ENCODE results near the gene KCNG2. TPM values are rescaled to one million over a fixed set of nuclear protein-coding genes. Genes with fewer than 3 reads are reported as not detected.

Gene KCNG2
- total and polyA plus RNA-seq, 12 donors: 0.16 to 0.79 (median 0.24) TPM; not detected in 7

- no peak overlapping the region for H3K27ac ChIP-seq
- 70 to 75% methylated on average over 31 of the region's 31 CpGs for WGBS, 2 donors
- no peak for TF ChIP-seq CTCF (IDR thresholded peaks at IDR 0.05)
- no peaks in the 10 kb centered on the region for H3K27me3 ChIP-seq
- no peak overlapping the region for H3K4me3 ChIP-seq
- DNase-seq (no peak), ATAC-seq (peak in 2 of 8 donors; percentile 3 to 33)
- no peaks in the 10 kb centered on the region for H3K9me3 ChIP-seq
- intact Hi-C loops (cut with DNase I): loop anchor here in 1 of 10 donors (10.0 kb wide), 1 partner anchor 92 kb away; the partner anchor contains the start of gene RBFA
- H3K36me3 ChIP-seq: peaks cover 0 to 71% (median 18%) of the 10 kb centered on the region in 9 donors
- H3K4me1 ChIP-seq: peaks cover 11 to 83% (median 35%) of the 10 kb centered on the region in 9 donors
These were observed 145.3 kb downstream of the KCNG2 start for GRCh38 chr18:79942786-79943607.

- peaks cover 11 to 84% (median 42%) of the 10 kb centered on the region in 9 donors for H3K4me1 ChIP-seq
- no peak overlapping the region for H3K27ac ChIP-seq
- H3K27me3 ChIP-seq: no peaks in the 10 kb centered on the region
- no peak overlapping the region for H3K4me3 ChIP-seq
- peaks cover 0 to 71% (median 18%) of the 10 kb centered on the region in 9 donors for H3K36me3 ChIP-seq
- no peaks in the 10 kb centered on the region for H3K9me3 ChIP-seq
- ATAC-seq (peak in 1 of 8 donors; percentile 21), DNase-seq (no peak)
- no peak for TF ChIP-seq CTCF (IDR thresholded peaks at IDR 0.05)
- intact Hi-C loops (cut with DNase I): loop anchor here in 1 of 10 donors (10.0 kb wide), 1 partner anchor 91 kb away; the partner anchor contains the start of gene RBFA
- 96% methylated on average over 20 of the region's 20 CpGs for WGBS, 2 donors
These were observed 145.9 kb downstream of the KCNG2 start for GRCh38 chr18:79943608-79944125.

GRCh38 chr18:79944126-79944731, 146.5 kb downstream of the KCNG2 start:
- Histone ChIP-seq H3K27ac (no peak overlapping the region), H3K27me3 (no peaks in the 10 kb centered on the region), H3K4me3 (no peak overlapping the region), H3K4me1 (peaks cover 12 to 84% (median 48%) of the 10 kb centered on the region in 9 donors), H3K36me3 (peaks cover 0 to 71% (median 18%) of the 10 kb centered on the region in 9 donors), H3K9me3 (no peaks in the 10 kb centered on the region)
- 65 to 66% methylated on average over 11 of the region's 11 CpGs for WGBS, 2 donors
- intact Hi-C loops (cut with DNase I): loop anchor here in 1 of 10 donors (10.0 kb wide), 1 partner anchor 91 kb away; the partner anchor contains the start of gene RBFA
- ATAC-seq (peak in 4 of 8 donors; percentile 5 to 21 (median 20)), DNase-seq (no peak)
- TF ChIP-seq CTCF (IDR thresholded peaks at IDR 0.05): no peak

- H3K4me1 ChIP-seq: peaks cover 10 to 86% (median 52%) of the 10 kb centered on the region in 9 donors
- H3K27me3 ChIP-seq: no peaks in the 10 kb centered on the region
- ATAC-seq (no peak), DNase-seq (no peak)
- 74 to 86% methylated on average over 3 of the region's 3 CpGs for WGBS, 2 donors
- intact Hi-C loops (cut with DNase I): loop anchor here in 1 of 10 donors (10.0 kb wide), 1 partner anchor 90 kb away; the partner anchor contains the start of gene RBFA
- H3K27ac ChIP-seq: no peak overlapping the region
- peaks cover 0 to 70% (median 18%) of the 10 kb centered on the region in 9 donors for H3K36me3 ChIP-seq
- H3K4me3 ChIP-seq: no peak overlapping the region
- no peak for TF ChIP-seq CTCF (IDR thresholded peaks at IDR 0.05)
- H3K9me3 ChIP-seq: no peaks in the 10 kb centered on the region
These were observed 147.0 kb downstream of the KCNG2 start for GRCh38 chr18:79944746-79945117.
